Measurements from ENCODE around the gene FOXK2. TPM values are rescaled to one million over a fixed set of nuclear protein-coding genes. Genes with fewer than 3 reads are reported as not detected.

The FOXK2 gene
- total RNA-seq, 1 experiment from 2014 or later, result 78.9 TPM

DNA sequence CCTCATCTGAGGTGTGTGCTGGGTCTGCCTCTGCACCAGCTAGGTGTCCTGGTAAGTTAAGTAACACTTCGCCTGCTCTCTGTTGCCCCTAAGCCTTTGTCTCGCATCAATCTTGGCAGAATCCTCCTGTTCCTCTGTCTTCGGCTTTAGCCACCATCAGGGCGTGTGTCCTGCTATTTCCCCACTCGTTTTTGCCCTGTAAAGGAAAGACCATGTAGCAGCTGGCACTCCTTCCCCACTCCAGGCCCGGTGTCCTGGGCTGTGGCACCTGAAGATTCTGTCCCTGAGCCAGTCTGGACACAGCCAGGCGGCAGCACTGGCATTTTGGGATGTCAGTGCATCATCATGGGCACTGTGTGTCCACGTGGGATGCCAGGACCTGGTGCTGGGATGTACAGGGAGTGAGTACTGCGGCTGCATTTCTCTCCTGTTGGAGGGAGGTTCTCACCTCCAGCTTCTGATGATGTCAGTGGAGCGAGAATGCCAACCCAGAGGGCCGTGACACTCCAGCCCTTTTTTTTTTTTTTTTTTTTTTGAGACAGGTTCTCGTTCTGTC lies 26.2 kb upstream of the FOXK2 start:
- no peak overlapping the region for H3K27ac ChIP-seq
- CTCF ChIA-PET, result no interaction called here
- TF ChIP-seq, protein P1, sequence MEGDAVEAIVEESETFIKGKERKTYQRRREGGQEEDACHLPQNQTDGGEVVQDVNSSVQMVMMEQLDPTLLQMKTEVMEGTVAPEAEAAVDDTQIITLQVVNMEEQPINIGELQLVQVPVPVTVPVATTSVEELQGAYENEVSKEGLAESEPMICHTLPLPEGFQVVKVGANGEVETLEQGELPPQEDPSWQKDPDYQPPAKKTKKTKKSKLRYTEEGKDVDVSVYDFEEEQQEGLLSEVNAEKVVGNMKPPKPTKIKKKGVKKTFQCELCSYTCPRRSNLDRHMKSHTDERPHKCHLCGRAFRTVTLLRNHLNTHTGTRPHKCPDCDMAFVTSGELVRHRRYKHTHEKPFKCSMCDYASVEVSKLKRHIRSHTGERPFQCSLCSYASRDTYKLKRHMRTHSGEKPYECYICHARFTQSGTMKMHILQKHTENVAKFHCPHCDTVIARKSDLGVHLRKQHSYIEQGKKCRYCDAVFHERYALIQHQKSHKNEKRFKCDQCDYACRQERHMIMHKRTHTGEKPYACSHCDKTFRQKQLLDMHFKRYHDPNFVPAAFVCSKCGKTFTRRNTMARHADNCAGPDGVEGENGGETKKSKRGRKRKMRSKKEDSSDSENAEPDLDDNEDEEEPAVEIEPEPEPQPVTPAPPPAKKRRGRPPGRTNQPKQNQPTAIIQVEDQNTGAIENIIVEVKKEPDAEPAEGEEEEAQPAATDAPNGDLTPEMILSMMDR (conservative IDR thresholded peaks at IDR 0.05), result no peak
- TF ChIP-seq EZH2 (IDR thresholded peaks at IDR 0.05; ENCODE audit: low read depth), result no peak

DNA sequence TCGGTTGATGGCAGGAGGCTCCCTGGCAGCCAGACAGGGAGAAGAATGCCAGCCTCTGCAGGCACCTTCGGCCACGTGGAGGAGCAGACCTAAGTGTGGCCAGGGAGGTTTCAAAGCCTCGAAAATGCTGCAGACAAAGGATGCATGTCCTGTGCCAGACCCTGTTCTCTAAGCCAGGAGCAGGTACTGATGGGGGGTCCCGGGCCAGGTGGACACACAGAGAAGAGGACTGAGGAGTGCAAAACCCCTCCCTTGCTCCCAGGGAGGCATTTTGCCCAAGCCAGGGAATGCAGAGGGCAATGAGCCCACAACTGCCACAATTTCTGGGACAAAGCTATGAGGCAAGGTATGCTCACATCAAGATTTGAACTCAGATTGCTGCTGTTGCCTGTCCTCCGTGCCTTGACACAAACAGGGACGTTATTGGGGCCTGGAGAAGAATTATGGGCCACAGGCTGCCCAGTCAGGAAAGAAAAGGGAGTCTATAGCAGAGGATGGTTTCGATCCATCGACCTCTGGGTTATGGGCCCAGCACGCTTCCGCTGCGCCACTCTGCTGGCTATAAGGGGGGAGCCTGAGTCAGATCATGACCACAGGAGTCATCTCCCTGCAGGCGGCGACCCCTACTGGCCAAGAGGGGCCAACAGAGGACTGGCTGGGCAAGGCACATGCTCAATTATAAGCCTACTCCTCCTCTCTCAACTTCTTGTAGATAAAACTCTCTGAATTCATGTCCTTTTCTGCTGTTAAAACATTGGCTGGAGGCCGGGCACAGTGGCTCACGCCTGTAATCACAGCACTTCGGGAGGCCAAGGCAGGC lies 25.1 kb upstream of the FOXK2 start:
- no peaks in the 10 kb centered on the region for H3K27me3 ChIP-seq (ENCODE audit: insufficient read depth, low read depth)
- intact Hi-C loops (cut with micrococcal nuclease; ENCODE audit: unreplicated experiment), result loop anchor here (1.0 to 10.0 kb wide), 6 partner anchors 26 to 260 kb away; partner anchors contain the start of genes NARF and TEX19
- peaks cover 26% of the 10 kb centered on the region for H3F3A ChIP-seq (ENCODE audit: insufficient read depth, low read depth)
- peak; percentile 84 to 90 for DNase-seq
- no peak overlapping the region for H2AFZ ChIP-seq
- H3K36me3 ChIP-seq (ENCODE audit: low read depth), result no peaks in the 10 kb centered on the region
- TF ChIP-seq, protein P1 (conservative IDR thresholded peaks at IDR 0.05), result peak; percentile 79
- no peak for TF ChIP-seq EZH2 (IDR thresholded peaks at IDR 0.05; ENCODE audit: low read depth)
- no peaks in the 10 kb centered on the region for H3K9me3 ChIP-seq (ENCODE audit: insufficient read depth, low read depth)
- TSS peak; percentile 100 for BruUV-seq (replicated peaks)
- no peaks in the 10 kb centered on the region for H4K20me1 ChIP-seq (ENCODE audit: insufficient read depth)
- H3K27ac ChIP-seq, result peak overlapping the region; percentile 43
- no peak overlapping the region for H3K4me3 ChIP-seq
- H3K4me2 ChIP-seq, result peak overlapping the region; percentile 40
- ChIA-PET CTCF (interaction anchor here (0.6 to 0.7 kb wide), 2 partner anchors 52 to 403 kb away, joined by 6 to 7 read pairs; no protein-coding TSS in a partner anchor), POLR2A (ENCODE audit: unreplicated experiment) (no interaction called here)
- H3K79me2 ChIP-seq (ENCODE audit: low read depth), result no peaks in the 10 kb centered on the region
- no peaks in the 10 kb centered on the region for H3K9me2 ChIP-seq (ENCODE audit: insufficient read depth)
- H3K4me1 ChIP-seq (replicated peaks; ENCODE audit: insufficient read depth), result peaks cover 13% of the 10 kb centered on the region

More for the DNA sequence above, 26.2 kb upstream of the FOXK2 start:
- TSS peak; percentile 96 for BruUV-seq (replicated peaks)
- Histone ChIP-seq H3K27me3 (ENCODE audit: insufficient read depth, low read depth) (no peaks in the 10 kb centered on the region), H3K4me1 (replicated peaks; ENCODE audit: insufficient read depth) (peaks cover 13% of the 10 kb centered on the region), H3F3A (ENCODE audit: insufficient read depth, low read depth) (peaks cover 26% of the 10 kb centered on the region), H4K20me1 (ENCODE audit: insufficient read depth) (no peaks in the 10 kb centered on the region), H2AFZ (no peak overlapping the region), H3K4me2 (no peak overlapping the region; the same call in 1 of the 2 replicates), H3K79me2 (ENCODE audit: low read depth) (no peaks in the 10 kb centered on the region), H3K9me2 (ENCODE audit: insufficient read depth) (no peaks in the 10 kb centered on the region), H3K4me3 (no peak overlapping the region), H3K9me3 (ENCODE audit: insufficient read depth, low read depth) (no peaks in the 10 kb centered on the region), H3K36me3 (ENCODE audit: low read depth) (no peaks in the 10 kb centered on the region)
- peak; percentile 25 to 63 for DNase-seq
- intact Hi-C loops (cut with micrococcal nuclease; ENCODE audit: unreplicated experiment), result loop anchor here (5.0 to 10.0 kb wide), 3 partner anchors 59 to 259 kb away; partner anchors contain the start of gene TEX19
- POLR2A ChIA-PET (ENCODE audit: unreplicated experiment), result no interaction called here

DNA sequence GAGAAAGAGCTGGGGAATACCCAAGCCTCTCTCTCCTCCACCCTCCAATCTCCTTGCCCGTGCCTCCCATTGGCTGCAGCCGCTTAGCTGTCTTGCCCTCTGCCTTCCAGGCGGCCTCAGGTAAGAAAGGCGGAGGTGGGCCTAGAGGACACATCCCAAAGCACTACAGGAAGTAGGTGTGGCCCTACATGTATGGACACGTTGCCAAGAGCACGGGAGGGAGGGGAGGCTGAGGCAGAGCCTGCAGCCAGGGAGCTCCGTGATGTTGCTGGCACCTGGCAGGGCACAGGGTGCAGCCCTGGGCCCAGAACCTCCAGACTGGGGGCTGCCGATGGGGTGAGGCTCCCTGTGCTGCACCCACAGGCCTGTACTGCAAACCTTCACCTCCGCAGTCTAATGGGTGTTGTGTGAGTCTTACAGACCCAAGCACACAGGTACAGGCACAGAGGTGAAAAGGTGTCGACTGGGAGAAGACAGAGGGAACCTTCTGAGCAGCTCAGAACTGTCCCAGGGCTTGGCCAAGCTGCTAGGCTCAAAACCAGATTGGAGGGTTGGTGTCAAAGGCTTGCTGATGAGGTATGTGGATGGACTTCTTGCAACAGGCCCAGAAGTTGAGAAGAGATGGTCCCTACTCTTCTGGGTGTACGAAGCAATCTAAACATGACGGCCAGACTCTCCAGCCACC lies 23.5 kb upstream of the FOXK2 start:
- Histone ChIP-seq H3F3A (ENCODE audit: insufficient read depth, low read depth) (peaks cover 26% of the 10 kb centered on the region), H3K27ac (no peak overlapping the region), H3K9me2 (ENCODE audit: insufficient read depth) (no peaks in the 10 kb centered on the region), H3K9me3 (ENCODE audit: insufficient read depth, low read depth) (no peaks in the 10 kb centered on the region), H3K4me3 (no peak overlapping the region), H2AFZ (no peak overlapping the region), H3K4me1 (replicated peaks; ENCODE audit: insufficient read depth) (peaks cover 13% of the 10 kb centered on the region), H3K27me3 (ENCODE audit: insufficient read depth, low read depth) (no peaks in the 10 kb centered on the region), H3K4me2 (no peak overlapping the region), H4K20me1 (ENCODE audit: insufficient read depth) (no peaks in the 10 kb centered on the region), H3K79me2 (ENCODE audit: low read depth) (no peaks in the 10 kb centered on the region), H3K36me3 (ENCODE audit: low read depth) (no peaks in the 10 kb centered on the region)
- POLR2A ChIA-PET (ENCODE audit: unreplicated experiment), result interaction anchor here (0.8 kb wide), 1 partner anchor 32 kb away, joined by 6 read pairs; no protein-coding TSS in a partner anchor
- no peak for DNase-seq
- BruUV-seq (replicated peaks), result no TSS peak
- intact Hi-C loops (cut with micrococcal nuclease; ENCODE audit: unreplicated experiment), result loop anchor here (2.0 to 10.0 kb wide), 4 partner anchors 33 to 261 kb away; partner anchors contain the start of genes NARF and TEX19
- CTCF ChIA-PET, result interaction anchor here (0.6 kb wide), 2 partner anchors 24 to 62 kb away, joined by 3 to 4 read pairs; no protein-coding TSS in a partner anchor
- no peak for TF ChIP-seq EZH2 (IDR thresholded peaks at IDR 0.05; ENCODE audit: low read depth)
- TF ChIP-seq, protein P1 (conservative IDR thresholded peaks at IDR 0.05), result no peak

All from PC-9 (cell line).